Mucosa of descending colon (tissue), 3 donors: Measurements from ENCODE around the gene IGSF8. TPM values are rescaled to one million over a fixed set of nuclear protein-coding genes. Genes with fewer than 3 reads are reported as not detected.

ENCODE experiments used
- ATAC-seq: fragments of 200-7000 bp; cut with Tn5 transposase; one replicate; pipeline ENCODE4 v1.9.1; 2020; ENCODE audit warnings: mild to moderate bottlenecking, moderate library complexity
- DNase-seq, 3 donors: peaks; one replicate each; pipeline ENCODE4 v3.0.0-alpha.2; 2020
- H3K36me3 ChIP-seq: fragments of 200-600 bp; one replicate; pipeline ENCODE4 v1.8.0; 2021; ENCODE audit warnings: low read depth, mild to moderate bottlenecking
- H3K4me1 ChIP-seq: fragments of 200-600 bp; one replicate; pipeline ENCODE4 v1.8.0; 2021; ENCODE audit warnings: low read depth, mild to moderate bottlenecking
- H3K4me3 ChIP-seq: fragments of 200-600 bp; one replicate; pipeline ENCODE4 v1.8.0; 2021; ENCODE audit warnings: mild to moderate bottlenecking
- H3K9me3 ChIP-seq: fragments of 200-600 bp; one replicate; pipeline ENCODE4 v1.8.0; 2021; ENCODE audit warnings: mild to moderate bottlenecking
- CTCF ChIP-seq: fragments of 200-600 bp; IDR thresholded peaks from one replicate; pipeline ENCODE4 v1.8.0; 2022; ENCODE audit warnings: antibody characterized with exemption, mild to moderate bottlenecking
- intact Hi-C, 2 donors: fragments of 100-400 bp; cut with DNase I in 1 of 2; cut with micrococcal nuclease in 1 of 2; formaldehyde crosslinking; loops; one replicate each; pipeline versions ENCODE4 v1.11.0 to v1.11.1; 2022; cut with DNase I, micrococcal nuclease
- total RNA-seq, 3 donors: library from RNA; stranded (reverse); fragmentation: NEBNext Ultra II Directional in 2 of 3; extraction: Animal tissue kit (Norgen Biotek cat#: 25700) in 2 of 3; gene quantifications; one replicate each; pipeline versions ENCODE4 v1.2.1 to v1.2.4, GENCODE V29; 2021 to 2023
- donor health status: DM: no; HTN: no; CAD: no; lungs with moderate emphysema.
- donor health status: DM: no; HTN: no; CAD: no.
- donor health status: DM: no; HTN: yes; CAD: no.

The IGSF8 gene
- total RNA-seq, 3 donors from 2014 or later = 38.3 to 65.0 (median 39.1) TPM

DNA sequence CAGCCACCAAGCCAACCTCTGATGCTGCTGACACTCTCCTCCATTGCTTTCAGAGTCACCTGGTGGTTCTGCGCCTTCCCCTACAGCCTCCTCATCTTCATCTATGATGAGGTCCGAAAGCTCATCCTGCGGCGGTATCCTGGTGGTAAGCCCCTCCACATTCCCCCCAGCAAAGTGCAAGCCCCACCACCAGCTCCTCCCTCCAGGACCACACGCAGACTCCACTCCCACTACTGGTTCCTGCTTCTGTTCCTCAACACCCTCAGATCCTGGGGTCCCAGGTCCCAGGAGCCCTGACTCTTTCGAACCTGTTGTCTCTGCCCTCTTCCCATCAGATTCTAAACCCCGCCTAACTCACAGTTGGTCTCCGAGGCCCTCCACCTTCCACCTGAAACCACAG is 41.4 kb upstream of the IGSF8 start:
- no peaks in the 10 kb centered on the region for H3K36me3 ChIP-seq
- intact Hi-C loops = no loop called here
- no peaks in the 10 kb centered on the region for H3K4me1 ChIP-seq
- no peaks in the 10 kb centered on the region for H3K9me3 ChIP-seq
- no peak overlapping the region for H3K4me3 ChIP-seq
- DNase-seq (no peak), ATAC-seq (no peak)
- no peak for TF ChIP-seq CTCF

- H3K36me3 ChIP-seq = no peaks in the 10 kb centered on the region
- DNase-seq (no peak), ATAC-seq (no peak)
- H3K9me3 ChIP-seq = no peaks in the 10 kb centered on the region
- TF ChIP-seq CTCF = no peak
- intact Hi-C loops = no loop called here
- no peaks in the 10 kb centered on the region for H3K4me1 ChIP-seq
- H3K4me3 ChIP-seq = no peak overlapping the region
These were observed 38.9 kb upstream of the IGSF8 start for GRCh38 chr1:160137216-160137862.

GRCh38 chr1:160136926-160137200 is 38.4 kb upstream of the IGSF8 start:
- Histone ChIP-seq H3K36me3 (no peaks in the 10 kb centered on the region), H3K4me3 (no peak overlapping the region), H3K9me3 (no peaks in the 10 kb centered on the region), H3K4me1 (no peaks in the 10 kb centered on the region)
- no peak for TF ChIP-seq CTCF
- intact Hi-C loops = no loop called here
- DNase-seq (no peak), ATAC-seq (no peak)

- Histone ChIP-seq H3K4me1 (no peaks in the 10 kb centered on the region), H3K36me3 (no peaks in the 10 kb centered on the region)
These were observed 37.9 kb upstream of the IGSF8 start for GRCh38 chr1:160136121-160136925.

DNA sequence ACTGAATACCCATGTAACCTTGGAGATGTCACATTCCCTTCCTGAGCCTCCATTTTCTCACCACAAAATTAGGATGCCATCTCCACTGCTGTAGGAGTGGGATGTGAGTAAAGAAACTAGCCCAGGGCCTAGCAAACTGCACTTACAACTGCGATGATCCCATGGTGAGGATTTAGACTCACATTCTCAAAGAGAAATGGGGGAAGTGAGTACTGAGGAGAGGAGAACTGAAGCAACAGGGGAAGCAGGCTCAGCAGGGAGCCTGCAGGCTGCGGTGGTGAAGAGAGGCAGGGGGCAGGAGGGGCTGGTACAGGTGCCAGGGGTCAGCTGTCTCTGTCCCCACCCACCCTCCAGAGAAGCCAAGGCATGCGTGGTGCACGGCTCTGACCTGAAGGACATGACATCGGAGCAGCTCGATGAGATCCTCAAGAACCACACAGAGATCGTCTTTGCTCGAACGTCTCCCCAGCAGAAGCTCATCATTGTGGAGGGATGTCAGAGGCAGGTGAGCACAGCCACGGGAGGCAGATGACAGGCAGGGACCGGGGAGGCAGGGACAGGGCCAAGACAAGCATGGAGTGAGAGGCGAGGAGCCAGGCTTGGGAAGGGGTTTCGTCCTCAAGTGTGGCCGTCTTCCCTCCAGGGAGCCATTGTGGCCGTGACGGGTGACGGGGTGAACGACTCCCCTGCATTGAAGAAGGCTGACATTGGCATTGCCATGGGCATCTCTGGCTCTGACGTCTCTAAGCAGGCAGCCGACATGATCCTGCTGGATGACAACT is 36.6 kb upstream of the IGSF8 start:
- no peaks in the 10 kb centered on the region for H3K4me1 ChIP-seq

More at GRCh38 chr1:160136121-160136925, 37.9 kb upstream of the IGSF8 start:
- intact Hi-C loops = no loop called here
- no peak for DNase-seq
- Histone ChIP-seq H3K4me3 (no peak overlapping the region), H3K9me3 (no peaks in the 10 kb centered on the region)
- ATAC-seq = no peak
- TF ChIP-seq CTCF = no peak

More for the DNA sequence above, 36.6 kb upstream of the IGSF8 start:
- ATAC-seq (no peak), DNase-seq (no peak)
- no peaks in the 10 kb centered on the region for H3K36me3 ChIP-seq
- intact Hi-C loops = no loop called here
- no peak for TF ChIP-seq CTCF
- H3K9me3 ChIP-seq = no peaks in the 10 kb centered on the region
- H3K4me3 ChIP-seq = no peak overlapping the region
